Activated CD4-positive, alpha-beta T cell treated with anti-CD3 and anti-CD28 coated beads, Interleukin-2, amount 10 ng/mL, durations not matched to agents 7 days and 5 days (primary cell): ENCODE measurements around the gene KRT36. TPM values are rescaled to one million over a fixed set of nuclear protein-coding genes. Genes with fewer than 3 reads are reported as not detected.

Source experiments
- CTCF ChIA-PET: fragments of 350-600 bp; sonication (Branson Sonifier 250); formaldehyde crosslinking; loops from one replicate; lab custom pipeline; 2021; ENCODE audit warnings: antibody characterized with exemption; lab: Charles Lee
- POLR2A ChIA-PET: fragments of 350-600 bp; sonication (Branson Sonifier 250); formaldehyde crosslinking; loops from one replicate; lab custom pipeline; 2021; ENCODE audit warnings: antibody characterized with exemption; lab: Charles Lee
- DNase-seq: peaks from one replicate; pipeline ENCODE4 v3.0.0-alpha.2; 2020
- H3K27ac Mint-ChIP-seq: one replicate; pipeline ENCODE4 v1.8.0; 2021; ENCODE audit warnings: mild to moderate bottlenecking, moderate library complexity, mixed read lengths
- H3K27me3 Mint-ChIP-seq: one replicate; pipeline ENCODE4 v1.8.0; 2021; ENCODE audit warnings: mixed read lengths
- H3K36me3 Mint-ChIP-seq: one replicate; pipeline ENCODE4 v1.8.0; 2021; ENCODE audit warnings: low read depth, mixed read lengths
- H3K4me1 Mint-ChIP-seq: one replicate; pipeline ENCODE4 v1.8.0; 2021; ENCODE audit warnings: mixed read lengths
- H3K4me3 Mint-ChIP-seq: one replicate; pipeline ENCODE4 v1.8.0; 2021; ENCODE audit warnings: mild to moderate bottlenecking, moderate library complexity, mixed read lengths
- H3K9me3 Mint-ChIP-seq: one replicate; pipeline ENCODE4 v1.8.0; 2021; ENCODE audit warnings: mixed read lengths
- total RNA-seq, 2 experiments: library from RNA; stranded (reverse); gene quantifications; one replicate each; pipeline ENCODE4 v1.2.3, GENCODE V29; 2021

Gene KRT36
- total RNA-seq, 2 experiments from 2014 or later, result not detected

DNA sequence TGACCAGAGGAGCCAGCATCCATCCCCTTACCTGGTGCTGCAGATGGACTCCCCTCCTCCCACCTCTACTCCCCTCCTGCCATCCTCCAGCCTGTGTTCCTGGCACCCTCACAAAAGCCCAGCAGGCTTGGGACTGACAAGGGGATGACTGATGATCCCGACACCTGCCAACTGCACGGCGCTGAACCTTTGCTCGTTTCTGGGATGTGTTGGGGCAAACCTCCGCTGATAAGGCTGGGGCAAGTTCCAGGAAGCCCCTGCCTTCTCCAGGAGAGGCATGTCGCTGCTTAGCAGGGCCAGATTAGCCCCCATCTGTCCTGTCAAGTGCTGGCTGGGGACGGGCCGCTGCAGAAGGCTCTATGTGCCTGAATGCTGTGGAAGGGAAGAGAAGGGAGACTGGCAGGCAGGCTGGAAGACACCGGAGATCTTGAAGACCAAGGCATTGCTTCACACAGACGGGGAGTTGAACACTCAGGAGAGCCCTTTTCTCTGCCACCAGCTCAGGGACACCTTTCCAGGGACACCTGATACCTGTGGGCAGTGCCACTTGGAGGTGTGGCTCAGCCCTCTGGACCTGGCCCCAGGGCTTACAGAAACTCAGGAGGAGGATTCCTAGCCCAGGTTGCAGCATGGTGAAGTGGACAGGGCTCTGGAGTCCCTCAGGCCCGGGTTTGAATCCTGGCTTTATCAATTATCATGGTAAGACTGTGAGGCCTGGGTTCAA lies 30.0 kb upstream of the KRT36 start:
- H3K4me3 Mint-ChIP-seq, result no peak overlapping the region
- H3K36me3 Mint-ChIP-seq, result no peaks in the 10 kb centered on the region
- DNase-seq, result no peak
- CTCF ChIA-PET, result interaction anchor here (2.1 kb wide), 1 partner anchor 30 kb away, joined by 6 read pairs; no protein-coding TSS in a partner anchor
- H3K4me1 Mint-ChIP-seq, result no peaks in the 10 kb centered on the region
- no peaks in the 10 kb centered on the region for H3K27me3 Mint-ChIP-seq
- POLR2A ChIA-PET, result no interaction called here
- no peak overlapping the region for H3K27ac Mint-ChIP-seq
- no peaks in the 10 kb centered on the region for H3K9me3 Mint-ChIP-seq

DNA sequence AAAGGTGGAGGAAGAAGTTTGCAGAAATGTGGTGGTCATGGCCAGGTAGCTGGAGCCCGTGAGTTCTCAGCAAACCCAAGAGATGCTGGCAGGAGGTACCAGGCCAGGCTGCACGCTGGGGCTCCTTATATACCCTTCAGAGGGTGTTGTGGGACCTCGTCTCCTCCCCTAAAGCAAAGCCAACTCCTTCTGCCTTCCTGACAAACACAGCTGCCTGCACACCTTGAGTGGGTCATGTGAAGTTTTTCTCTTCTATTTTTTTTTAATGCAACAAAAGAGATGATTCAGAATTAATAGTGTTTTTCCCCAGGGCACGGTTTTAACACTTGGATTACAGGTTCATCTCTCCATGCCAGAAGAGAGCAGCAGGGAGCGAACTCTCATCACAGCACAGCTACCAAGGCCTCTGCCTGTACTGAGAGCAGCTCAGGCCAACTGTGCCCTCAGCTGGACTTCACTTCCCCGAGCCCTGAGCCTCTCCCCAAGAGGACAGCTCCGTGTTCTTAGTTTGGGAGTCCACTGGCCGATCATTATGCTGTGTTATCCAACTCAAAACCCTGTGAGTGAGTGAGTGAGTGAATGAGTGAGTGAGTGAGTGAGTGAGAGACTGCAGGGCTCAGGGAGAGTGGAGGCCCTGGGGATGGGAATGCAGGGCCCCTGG lies 29.2 kb upstream of the KRT36 start, which contains the start of gene KRT15:
Gene KRT15 (minus strand): TSS at position 102 of the 661 bp plus-strand sequence. CDS start 63 bp downstream, at position 39.
- no peak for DNase-seq
- no peaks in the 10 kb centered on the region for H3K9me3 Mint-ChIP-seq
- POLR2A ChIA-PET, result no interaction called here
- no peak within 1 kb of the TSS for H3K4me3 Mint-ChIP-seq
- no peak within 1 kb of the TSS for H3K27ac Mint-ChIP-seq
- no peaks in the 10 kb centered on the region for H3K36me3 Mint-ChIP-seq
- H3K27me3 Mint-ChIP-seq, result no peaks in the 10 kb centered on the region
- CTCF ChIA-PET, result interaction anchor here (0.6 to 2.1 kb wide), 2 partner anchors 13 to 30 kb away, joined by 4 to 6 read pairs; partner anchors contain the start of gene KRT13
- H3K4me1 Mint-ChIP-seq, result no peaks in the 10 kb centered on the region

- POLR2A ChIA-PET, result interaction anchor here (0.6 kb wide), 1 partner anchor 161 kb away, joined by 3 read pairs; no protein-coding TSS in a partner anchor
- Mint-ChIP-seq H3K4me3 (no peak overlapping the region), H3K4me1 (no peaks in the 10 kb centered on the region), H3K27ac (no peak overlapping the region), H3K9me3 (no peaks in the 10 kb centered on the region), H3K36me3 (no peaks in the 10 kb centered on the region), H3K27me3 (no peaks in the 10 kb centered on the region)
- DNase-seq, result no peak
- CTCF ChIA-PET, result interaction anchor here (2.1 kb wide), 1 partner anchor 31 kb away, joined by 6 read pairs; no protein-coding TSS in a partner anchor
These were observed 28.3 kb upstream of the KRT36 start for GRCh38 chr17:41518031-41518430.

GRCh38 chr17:41516830-41517283 lies 27.1 kb upstream of the KRT36 start:
- no peaks in the 10 kb centered on the region for H3K4me1 Mint-ChIP-seq
- no peak overlapping the region for H3K27ac Mint-ChIP-seq

GRCh38 chr17:41516147-41516829 lies 26.6 kb upstream of the KRT36 start:
- CTCF ChIA-PET, result no interaction called here

More at GRCh38 chr17:41516830-41517283, 27.1 kb upstream of the KRT36 start:
- ChIA-PET POLR2A (no interaction called here), CTCF (no interaction called here)
- H3K4me3 Mint-ChIP-seq, result no peak overlapping the region
- H3K27me3 Mint-ChIP-seq, result no peaks in the 10 kb centered on the region
- H3K36me3 Mint-ChIP-seq, result no peaks in the 10 kb centered on the region
- H3K9me3 Mint-ChIP-seq, result no peaks in the 10 kb centered on the region
- no peak for DNase-seq

GRCh38 chr17:41513168-41513547 lies 23.4 kb upstream of the KRT36 start:
- H3K27me3 Mint-ChIP-seq, result no peaks in the 10 kb centered on the region
- POLR2A ChIA-PET, result no interaction called here
- no peak overlapping the region for H3K4me3 Mint-ChIP-seq
- CTCF ChIA-PET, result interaction anchor here (1.5 kb wide), 1 partner anchor 9 kb away, joined by 5 read pairs; no protein-coding TSS in a partner anchor
- DNase-seq, result no peak
- no peaks in the 10 kb centered on the region for H3K36me3 Mint-ChIP-seq
- no peaks in the 10 kb centered on the region for H3K9me3 Mint-ChIP-seq
- H3K4me1 Mint-ChIP-seq, result no peaks in the 10 kb centered on the region
- no peak overlapping the region for H3K27ac Mint-ChIP-seq

More at GRCh38 chr17:41516147-41516829, 26.6 kb upstream of the KRT36 start:
- Mint-ChIP-seq H3K9me3 (no peaks in the 10 kb centered on the region), H3K27ac (no peak overlapping the region), H3K4me1 (no peaks in the 10 kb centered on the region), H3K27me3 (no peaks in the 10 kb centered on the region), H3K4me3 (no peak overlapping the region), H3K36me3 (no peaks in the 10 kb centered on the region)
- POLR2A ChIA-PET, result no interaction called here
- DNase-seq, result no peak

GRCh38 chr17:41512546-41513167 lies 22.9 kb upstream of the KRT36 start:
- Mint-ChIP-seq H3K4me1 (no peaks in the 10 kb centered on the region), H3K27me3 (no peaks in the 10 kb centered on the region), H3K4me3 (no peak overlapping the region), H3K36me3 (no peaks in the 10 kb centered on the region), H3K27ac (no peak overlapping the region), H3K9me3 (no peaks in the 10 kb centered on the region)
- POLR2A ChIA-PET, result no interaction called here
- CTCF ChIA-PET, result interaction anchor here (1.5 kb wide), 1 partner anchor 9 kb away, joined by 5 read pairs; no protein-coding TSS in a partner anchor
- no peak for DNase-seq

- Mint-ChIP-seq H3K4me1 (no peaks in the 10 kb centered on the region), H3K27ac (no peak overlapping the region), H3K4me3 (no peak overlapping the region), H3K9me3 (no peaks in the 10 kb centered on the region), H3K27me3 (no peaks in the 10 kb centered on the region), H3K36me3 (no peaks in the 10 kb centered on the region)
- DNase-seq, result no peak
- CTCF ChIA-PET, result interaction anchor here (1.1 kb wide), 1 partner anchor 11 kb away, joined by 4 read pairs; no protein-coding TSS in a partner anchor
- POLR2A ChIA-PET, result no interaction called here
These were observed 22.0 kb upstream of the KRT36 start for GRCh38 chr17:41511716-41512115.

- H3K4me1 Mint-ChIP-seq, result no peaks in the 10 kb centered on the region
- ChIA-PET POLR2A (no interaction called here), CTCF (interaction anchor here (1.1 kb wide), 1 partner anchor 11 kb away, joined by 4 read pairs; no protein-coding TSS in a partner anchor)
- no peak overlapping the region for H3K4me3 Mint-ChIP-seq
- no peaks in the 10 kb centered on the region for H3K27me3 Mint-ChIP-seq
- H3K27ac Mint-ChIP-seq, result no peak overlapping the region
- H3K36me3 Mint-ChIP-seq, result no peaks in the 10 kb centered on the region
- no peaks in the 10 kb centered on the region for H3K9me3 Mint-ChIP-seq
- DNase-seq, result no peak
These were observed 21.4 kb upstream of the KRT36 start for GRCh38 chr17:41511116-41511515.

GRCh38 chr17:41510251-41511065 lies 20.7 kb upstream of the KRT36 start:
- H3K27ac Mint-ChIP-seq, result no peak overlapping the region
- no peak for DNase-seq
- no peaks in the 10 kb centered on the region for H3K4me1 Mint-ChIP-seq
- CTCF ChIA-PET, result interaction anchor here (0.9 to 1.1 kb wide), 2 partner anchors 19 to 54 kb away, joined by 3 read pairs; no protein-coding TSS in a partner anchor
- no peaks in the 10 kb centered on the region for H3K36me3 Mint-ChIP-seq
- H3K9me3 Mint-ChIP-seq, result no peaks in the 10 kb centered on the region
- H3K4me3 Mint-ChIP-seq, result no peak overlapping the region
- no peaks in the 10 kb centered on the region for H3K27me3 Mint-ChIP-seq
- POLR2A ChIA-PET, result no interaction called here

GRCh38 chr17:41507315-41507880 lies 17.7 kb upstream of the KRT36 start:
- Mint-ChIP-seq H3K4me1 (no peaks in the 10 kb centered on the region), H3K36me3 (no peaks in the 10 kb centered on the region), H3K9me3 (no peaks in the 10 kb centered on the region), H3K27me3 (no peaks in the 10 kb centered on the region), H3K27ac (no peak overlapping the region), H3K4me3 (no peak overlapping the region)
- POLR2A ChIA-PET, result no interaction called here
- CTCF ChIA-PET, result interaction anchor here (1.5 kb wide), 1 partner anchor 155 kb away, joined by 3 read pairs; no protein-coding TSS in a partner anchor
- DNase-seq, result no peak
